SK-N-SH (cell line): ENCODE results near the gene SPAG5.
A peak's percentile ranks its signal among the peaks of the same experiment; 100 is the strongest.

ENCODE experiments used
- CHD2 ChIP-seq: fragments of 150-350 bp; IDR thresholded peaks from 2 replicates; pipeline ENCODE4 v1.6.1; 2018; ENCODE audit warnings: low read length; ENCODE audit not compliant: partially characterized antibody
- EZH2phosphoT487 ChIP-seq: fragments of 200-600 bp; sonication (generic); IDR thresholded peaks from 2 replicates; pipeline ENCODE4 v1.6.1; 2017; ENCODE audit warnings: low read depth, mixed run types, mild to moderate bottlenecking, antibody characterized with exemption, moderate library complexity, borderline replicate concordance
- FOXM1 ChIP-seq: IDR thresholded peaks from 2 replicates; pipeline ENCODE4 v1.4.0; 2012; ENCODE audit warnings: low read depth, mild to moderate bottlenecking
- POLR2AphosphoS5 ChIP-seq: IDR thresholded peaks from 2 replicates; pipeline ENCODE4 v1.6.1; 2012; ENCODE audit warnings: low read depth, low read length
- YY1 ChIP-seq: IDR thresholded peaks from 2 replicates; pipeline ENCODE4 v1.4.0; 2012; ENCODE audit warnings: low read depth, mild to moderate bottlenecking
- TF ChIP-seq, protein P1 (sequence below): fragments of 200-600 bp; sonication (generic); IDR thresholded peaks from 2 replicates; pipeline ENCODE4 v1.6.1; 2017; ENCODE audit warnings: antibody characterized with exemption, mild to moderate bottlenecking, moderate library complexity
- TF ChIP-seq, protein P2 (sequence below): IDR thresholded peaks from 2 replicates; pipeline ENCODE4 v1.4.0; 2012; ENCODE audit warnings: low read depth, borderline replicate concordance

DNA sequence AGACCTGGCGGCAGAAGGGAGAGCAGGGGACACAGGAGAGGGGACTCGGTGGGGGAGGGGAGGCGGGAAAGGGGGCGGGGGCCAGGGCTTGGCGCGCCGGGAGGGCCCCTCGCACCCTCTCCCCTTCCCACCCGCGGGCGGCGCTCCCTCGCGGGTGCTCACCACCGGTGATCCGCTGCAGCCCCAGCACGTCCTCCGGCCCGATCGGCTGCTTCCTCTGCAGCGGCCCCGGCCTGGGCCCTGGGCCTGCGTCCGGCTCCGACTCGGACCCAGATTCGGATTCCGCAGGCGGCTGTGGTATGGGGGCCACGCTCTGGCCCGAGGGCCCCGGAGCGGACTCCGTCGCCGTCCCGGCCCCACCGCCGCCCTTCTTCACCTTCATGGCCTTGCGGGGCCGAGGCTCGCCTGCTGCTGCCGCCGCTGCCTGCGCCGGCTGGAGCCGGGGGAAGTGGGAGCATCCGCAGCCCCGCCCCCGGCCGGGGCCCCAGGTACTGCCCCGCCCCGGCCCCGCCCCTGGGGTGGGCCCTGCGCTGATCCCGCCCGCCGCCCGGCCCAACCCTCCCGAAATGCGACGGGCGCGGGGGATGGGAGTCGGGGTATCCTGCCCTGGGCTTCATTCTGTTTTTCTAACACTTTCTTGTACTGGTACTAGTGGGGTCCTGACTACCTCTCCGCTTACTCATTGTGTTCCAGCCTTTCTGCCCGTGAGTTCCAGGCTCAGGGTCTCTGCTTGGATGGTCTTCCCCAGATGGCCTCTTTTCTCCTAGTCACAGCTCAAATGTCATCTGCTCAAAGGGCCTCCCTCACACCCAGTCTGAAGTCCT, 46.4 kb downstream of the SPAG5 start, which contains the start of gene UNC119:
- TF ChIP-seq YY1 (no peak), CHD2 (no peak), POLR2AphosphoS5 (peak; percentile 77), EZH2phosphoT487 (no peak), FOXM1 (no peak)
- TF ChIP-seq, protein P1, sequence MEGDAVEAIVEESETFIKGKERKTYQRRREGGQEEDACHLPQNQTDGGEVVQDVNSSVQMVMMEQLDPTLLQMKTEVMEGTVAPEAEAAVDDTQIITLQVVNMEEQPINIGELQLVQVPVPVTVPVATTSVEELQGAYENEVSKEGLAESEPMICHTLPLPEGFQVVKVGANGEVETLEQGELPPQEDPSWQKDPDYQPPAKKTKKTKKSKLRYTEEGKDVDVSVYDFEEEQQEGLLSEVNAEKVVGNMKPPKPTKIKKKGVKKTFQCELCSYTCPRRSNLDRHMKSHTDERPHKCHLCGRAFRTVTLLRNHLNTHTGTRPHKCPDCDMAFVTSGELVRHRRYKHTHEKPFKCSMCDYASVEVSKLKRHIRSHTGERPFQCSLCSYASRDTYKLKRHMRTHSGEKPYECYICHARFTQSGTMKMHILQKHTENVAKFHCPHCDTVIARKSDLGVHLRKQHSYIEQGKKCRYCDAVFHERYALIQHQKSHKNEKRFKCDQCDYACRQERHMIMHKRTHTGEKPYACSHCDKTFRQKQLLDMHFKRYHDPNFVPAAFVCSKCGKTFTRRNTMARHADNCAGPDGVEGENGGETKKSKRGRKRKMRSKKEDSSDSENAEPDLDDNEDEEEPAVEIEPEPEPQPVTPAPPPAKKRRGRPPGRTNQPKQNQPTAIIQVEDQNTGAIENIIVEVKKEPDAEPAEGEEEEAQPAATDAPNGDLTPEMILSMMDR: no peak
- TF ChIP-seq, protein P2, sequence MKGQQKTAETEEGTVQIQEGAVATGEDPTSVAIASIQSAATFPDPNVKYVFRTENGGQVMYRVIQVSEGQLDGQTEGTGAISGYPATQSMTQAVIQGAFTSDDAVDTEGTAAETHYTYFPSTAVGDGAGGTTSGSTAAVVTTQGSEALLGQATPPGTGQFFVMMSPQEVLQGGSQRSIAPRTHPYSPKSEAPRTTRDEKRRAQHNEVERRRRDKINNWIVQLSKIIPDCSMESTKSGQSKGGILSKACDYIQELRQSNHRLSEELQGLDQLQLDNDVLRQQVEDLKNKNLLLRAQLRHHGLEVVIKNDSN: no peak
